ENCODE measurements around the gene FAM107A.

FAM107A gene

DNA sequence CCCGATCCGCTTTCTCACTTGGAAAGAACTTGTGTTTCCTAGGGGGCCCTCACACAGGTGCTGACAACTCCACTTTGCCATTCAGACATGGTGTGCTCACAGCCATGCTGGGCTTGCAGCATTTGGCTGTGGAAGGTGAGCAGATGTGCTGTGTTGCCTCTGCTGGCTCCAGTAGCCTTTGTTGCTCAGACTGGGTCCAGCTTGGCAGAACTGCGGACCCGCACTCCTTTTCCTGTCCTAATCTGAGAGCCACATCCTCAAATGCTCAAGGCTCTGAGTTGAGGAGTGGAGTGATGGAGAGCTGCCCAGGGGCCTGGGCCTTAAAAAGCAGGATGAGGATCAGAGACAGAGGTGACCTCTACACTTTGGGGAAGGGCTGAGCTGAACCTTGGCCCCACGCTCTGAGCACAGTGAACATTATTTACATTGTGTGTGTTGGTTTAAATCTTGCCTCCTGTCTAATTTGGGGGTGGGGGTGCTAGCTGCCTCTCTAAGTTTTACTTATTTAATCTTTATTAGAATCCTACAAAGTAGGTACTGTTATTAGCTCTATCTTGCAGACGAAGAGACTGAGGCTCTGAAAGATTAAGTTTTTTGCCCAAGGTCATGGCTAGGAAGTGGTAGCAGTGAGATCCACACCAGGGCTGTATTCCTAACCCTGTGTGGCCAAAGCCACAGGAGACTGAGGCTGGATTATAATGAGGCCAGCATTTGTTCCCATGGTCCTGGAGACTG is 57.4 kb downstream of the FAM107A start:
- TF ChIP-seq, protein P1, sequence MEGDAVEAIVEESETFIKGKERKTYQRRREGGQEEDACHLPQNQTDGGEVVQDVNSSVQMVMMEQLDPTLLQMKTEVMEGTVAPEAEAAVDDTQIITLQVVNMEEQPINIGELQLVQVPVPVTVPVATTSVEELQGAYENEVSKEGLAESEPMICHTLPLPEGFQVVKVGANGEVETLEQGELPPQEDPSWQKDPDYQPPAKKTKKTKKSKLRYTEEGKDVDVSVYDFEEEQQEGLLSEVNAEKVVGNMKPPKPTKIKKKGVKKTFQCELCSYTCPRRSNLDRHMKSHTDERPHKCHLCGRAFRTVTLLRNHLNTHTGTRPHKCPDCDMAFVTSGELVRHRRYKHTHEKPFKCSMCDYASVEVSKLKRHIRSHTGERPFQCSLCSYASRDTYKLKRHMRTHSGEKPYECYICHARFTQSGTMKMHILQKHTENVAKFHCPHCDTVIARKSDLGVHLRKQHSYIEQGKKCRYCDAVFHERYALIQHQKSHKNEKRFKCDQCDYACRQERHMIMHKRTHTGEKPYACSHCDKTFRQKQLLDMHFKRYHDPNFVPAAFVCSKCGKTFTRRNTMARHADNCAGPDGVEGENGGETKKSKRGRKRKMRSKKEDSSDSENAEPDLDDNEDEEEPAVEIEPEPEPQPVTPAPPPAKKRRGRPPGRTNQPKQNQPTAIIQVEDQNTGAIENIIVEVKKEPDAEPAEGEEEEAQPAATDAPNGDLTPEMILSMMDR (conservative IDR thresholded peaks at IDR 0.05; ENCODE audit: low read depth) = no peak
- no peak overlapping the region for H3K27ac ChIP-seq
- ChIA-PET POLR2A (ENCODE audit: low non-redundant PET) (no interaction called here), CTCF (no interaction called here)
- DNase-seq (ENCODE audit: low spot score) = no peak

DNA sequence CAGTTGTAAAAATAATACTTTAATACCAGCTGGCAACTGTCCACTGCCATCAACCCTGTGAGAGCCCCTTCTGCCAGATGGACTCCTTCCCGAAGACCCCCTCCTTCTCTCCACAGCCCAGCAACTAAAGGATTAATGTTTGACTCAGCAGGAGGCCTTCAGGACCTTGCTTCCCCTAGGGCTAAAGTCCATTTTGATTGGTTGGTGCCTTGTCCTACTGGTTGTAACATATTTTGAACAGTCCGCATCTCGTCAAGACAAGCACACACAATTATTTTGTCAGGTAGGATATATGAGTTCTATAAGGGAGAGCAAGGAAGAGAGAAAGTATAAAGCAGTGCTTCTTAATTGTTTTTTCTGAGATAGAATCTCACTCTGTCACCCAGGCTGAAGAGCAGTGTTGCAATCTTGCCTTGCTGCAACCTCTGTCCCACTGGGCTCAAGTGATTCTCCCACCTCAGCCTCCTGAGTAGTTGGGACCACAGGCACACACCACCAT is 58.9 kb downstream of the FAM107A start:
- ChIA-PET CTCF (interaction anchor here (0.8 kb wide), 1 partner anchor 48 kb away, joined by 10 read pairs; no protein-coding TSS in a partner anchor), POLR2A (ENCODE audit: low non-redundant PET) (no interaction called here)
- TF ChIP-seq, protein P1 (conservative IDR thresholded peaks at IDR 0.05; ENCODE audit: low read depth) = no peak
- no peak for DNase-seq (ENCODE audit: low spot score)
- H3K27ac ChIP-seq = no peak overlapping the region

DNA sequence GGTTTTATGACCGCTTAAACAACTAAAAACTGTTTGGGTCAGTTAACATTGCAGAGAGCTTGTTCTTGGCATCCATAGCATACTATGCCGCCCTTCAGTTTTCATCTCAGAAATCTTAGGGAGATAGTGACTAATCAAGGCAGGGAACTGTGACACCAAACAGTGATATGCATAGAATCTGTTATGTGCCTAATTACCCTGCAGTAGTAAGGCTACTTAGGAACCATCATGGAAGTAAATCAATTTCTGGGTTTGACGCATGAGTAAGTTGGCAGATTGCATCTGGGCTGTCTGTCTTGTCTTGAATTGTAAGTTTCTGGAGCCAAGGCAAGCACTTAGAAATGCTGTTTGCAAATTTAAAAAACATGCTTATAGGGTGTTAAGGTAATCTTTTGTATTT is 62.8 kb downstream of the FAM107A start:
- CTCF ChIA-PET = interaction anchor here (1.9 kb wide), 1 partner anchor 51 kb away, joined by 7 read pairs; no protein-coding TSS in a partner anchor
- TF ChIP-seq, protein P1 (conservative IDR thresholded peaks at IDR 0.05; ENCODE audit: low read depth) = no peak
- no peak overlapping the region for H3K27ac ChIP-seq
- DNase-seq (ENCODE audit: low spot score) = no peak
- POLR2A ChIA-PET (ENCODE audit: low non-redundant PET) = no interaction called here

Measured in RWPE1 (cell line).